GM19455 (cell line): ENCODE measurements around the gene PRCD.

Source experiments
- ATAC-seq: cut with Tn5 transposase; IDR thresholded peaks from one replicate; pipeline ENCODE4 v1.9.1; 2021; ENCODE audit not compliant: unreplicated experiment

Gene PRCD

GRCh38 chr17:76588182-76588581, 48.3 kb downstream of the PRCD start:
- no peak for ATAC-seq

- ATAC-seq = no peak
Observed at GRCh38 chr17:76593384-76593826, 53.6 kb downstream of the PRCD start.

- no peak for ATAC-seq
Observed at GRCh38 chr17:76593959-76594358, 54.1 kb downstream of the PRCD start.

GRCh38 chr17:76594690-76595089, 54.8 kb downstream of the PRCD start:
- ATAC-seq = no peak
